A172 (cell line): ENCODE results near the gene WNT7B. TPM values are rescaled to one million over a fixed set of nuclear protein-coding genes. Genes with fewer than 3 reads are reported as not detected.

Source experiments
- DNase-seq: peaks from one replicate; pipeline ENCODE4 v3.0.0-alpha.2; 2015; ENCODE audit warnings: low spot score
- total RNA-seq: library from RNA; depleted of rRNA; stranded (reverse); fragments of >200 nt; shearing (Covaris generic); gene quantifications from 2 replicates; pipeline ENCODE4 v1.2.3, GENCODE V29; 2014

The WNT7B gene
- total RNA-seq, 1 experiment from 2014 or later: 4.5 TPM

DNA sequence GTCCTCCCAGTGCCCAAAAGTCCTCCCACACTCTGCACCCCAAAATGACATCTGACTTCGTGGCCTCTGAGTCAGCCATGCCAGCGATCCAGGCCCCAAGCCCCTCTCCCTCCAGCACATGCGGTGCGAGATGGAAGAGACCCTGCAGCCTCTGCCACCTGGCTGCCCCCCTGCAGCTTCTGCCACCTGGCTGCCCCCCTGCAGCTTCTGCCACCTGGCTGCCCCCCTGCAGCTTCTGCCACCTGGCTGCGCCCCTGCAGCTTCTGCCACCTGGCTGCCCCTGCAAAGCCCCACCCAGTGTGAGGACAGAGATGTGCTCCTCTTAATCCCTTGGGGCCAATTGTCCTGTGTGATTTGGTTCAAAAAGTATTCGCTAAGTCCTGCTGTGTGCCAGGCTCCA is 68.0 kb downstream of the WNT7B start:
- DNase-seq: no peak

GRCh38 chr22:45907996-45908395 is 69.0 kb downstream of the WNT7B start:
- no peak for DNase-seq

DNA sequence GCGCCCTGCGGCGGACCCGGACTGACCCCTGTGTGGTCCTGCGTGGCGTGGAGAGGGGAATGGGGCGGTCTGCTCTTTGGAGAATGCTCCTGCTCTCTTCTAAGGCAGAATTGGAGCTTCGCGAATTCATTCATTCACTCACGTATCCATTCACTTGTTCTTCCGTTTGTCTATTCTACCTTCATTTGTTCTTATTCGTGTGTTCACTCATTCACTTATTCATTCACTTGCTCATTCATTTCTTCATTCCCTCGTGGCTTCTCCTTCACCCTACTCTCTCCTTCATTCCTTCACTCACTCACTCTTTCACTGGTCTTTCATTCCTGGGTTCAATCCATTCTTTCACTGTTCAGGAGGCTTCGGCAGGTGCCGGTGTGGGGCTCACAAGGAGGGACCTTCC is 69.6 kb downstream of the WNT7B start:
- no peak for DNase-seq

- no peak for DNase-seq
Observed at GRCh38 chr22:45906946-45907345, 70.0 kb downstream of the WNT7B start.

- no peak for DNase-seq
Observed at GRCh38 chr22:45905924-45906865, 70.8 kb downstream of the WNT7B start.

DNA sequence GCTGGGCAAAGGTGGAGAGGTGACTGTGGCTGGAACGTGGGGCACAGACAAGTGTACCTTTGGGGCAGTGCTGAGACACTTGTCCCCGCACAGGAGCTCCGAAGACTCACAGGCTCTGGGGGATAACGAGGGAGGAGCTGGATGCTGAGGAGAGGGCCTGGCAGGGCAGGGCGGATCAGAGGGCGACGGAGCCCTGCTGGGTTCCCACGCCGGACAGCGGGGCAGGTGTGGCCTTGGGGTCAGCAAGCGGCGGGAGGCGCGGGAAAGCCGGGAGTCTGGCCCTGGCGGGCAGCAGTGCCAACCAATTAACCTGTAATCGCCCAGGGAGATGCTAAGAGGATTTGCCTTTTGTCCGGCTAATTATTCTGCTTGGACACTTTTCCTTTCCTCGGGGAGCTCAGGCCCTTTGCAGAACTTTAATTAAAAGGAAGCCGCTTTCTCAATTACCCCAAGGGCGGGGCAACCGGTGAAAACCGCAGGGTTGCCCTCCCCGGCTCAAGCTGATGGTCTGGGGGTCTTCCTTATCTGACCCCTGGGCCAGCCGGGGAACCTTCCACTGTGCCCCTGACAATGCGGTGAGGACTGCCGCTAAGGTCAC is 71.5 kb downstream of the WNT7B start:
- no peak for DNase-seq

GRCh38 chr22:45904236-45904635 is 72.7 kb downstream of the WNT7B start:
- DNase-seq: no peak

- peak; percentile 49 for DNase-seq
Observed at GRCh38 chr22:45903355-45904135, 73.4 kb downstream of the WNT7B start.

- DNase-seq: no peak
Observed at GRCh38 chr22:45897736-45898135, 79.2 kb downstream of the WNT7B start.

DNA sequence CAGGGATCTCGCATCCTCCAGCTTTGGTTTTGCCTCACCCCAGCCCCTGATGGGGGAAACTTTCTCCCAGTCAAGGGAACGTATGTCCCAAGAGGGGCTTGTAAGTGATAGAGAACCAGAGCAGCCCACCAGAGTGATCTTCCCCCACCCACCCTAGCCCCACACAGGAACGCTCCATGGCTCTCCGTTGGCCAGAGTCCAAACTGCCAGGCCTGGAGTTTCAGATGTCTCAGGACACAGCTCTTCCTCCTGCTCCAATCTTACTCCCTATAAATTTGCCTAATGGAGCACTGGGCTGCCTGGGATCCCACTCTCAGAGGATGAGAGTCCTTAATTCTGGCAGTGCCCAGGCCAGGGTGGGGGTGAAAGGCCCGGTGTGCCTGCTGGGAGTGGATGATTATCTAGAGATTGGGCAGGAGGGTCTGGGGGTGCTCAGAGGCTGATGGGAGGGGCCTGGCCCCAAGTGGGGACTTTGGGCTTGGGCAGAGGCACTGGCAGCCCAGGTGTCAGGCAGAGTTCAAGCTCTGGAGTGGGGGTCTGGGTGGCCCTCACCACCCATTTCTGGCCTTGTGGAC is 79.9 kb downstream of the WNT7B start:
- no peak for DNase-seq

DNA sequence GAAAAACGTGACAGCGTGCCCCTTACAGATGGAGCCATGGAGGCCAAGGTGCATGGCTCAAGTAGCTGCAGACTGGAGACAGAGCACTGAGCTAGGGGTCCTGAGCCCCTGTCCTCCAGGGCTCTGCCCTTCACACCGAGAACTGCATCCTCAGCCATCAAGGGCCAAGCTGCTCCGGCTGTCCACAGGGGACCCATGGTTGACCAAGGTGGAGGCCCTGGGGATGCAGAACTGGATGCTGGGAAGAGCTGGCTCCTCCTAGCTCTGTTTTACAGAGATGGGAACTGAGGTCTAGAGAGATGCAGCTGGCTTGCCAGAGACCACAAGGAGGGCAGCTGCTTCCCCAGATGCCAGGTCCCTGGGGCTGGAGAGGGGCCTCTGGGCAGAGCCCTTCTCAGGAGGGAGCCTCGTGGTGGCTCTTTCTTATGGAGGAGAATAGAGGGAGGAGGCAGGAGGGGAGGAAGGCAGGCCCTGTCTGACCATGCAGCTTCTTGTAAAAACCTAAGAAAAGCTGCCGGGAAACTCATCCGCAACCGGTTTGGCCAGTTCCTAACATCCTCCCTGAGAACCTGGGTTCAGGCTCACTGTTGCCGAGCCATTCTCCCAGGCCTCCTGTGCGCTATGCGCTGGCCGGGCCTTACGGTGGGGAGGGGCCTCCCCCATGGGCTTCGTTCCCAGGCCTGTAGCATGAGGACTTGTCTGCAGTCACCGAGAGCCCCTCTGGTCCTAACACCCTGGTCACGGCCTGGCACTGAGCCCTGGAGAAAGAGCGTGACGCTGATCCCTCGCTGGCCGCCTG is 80.6 kb downstream of the WNT7B start:
- no peak for DNase-seq

- DNase-seq: no peak
Observed at GRCh38 chr22:45895436-45896152, 81.4 kb downstream of the WNT7B start.

GRCh38 chr22:45893516-45893915 is 83.4 kb downstream of the WNT7B start:
- DNase-seq: no peak

GRCh38 chr22:45892681-45893461 is 84.1 kb downstream of the WNT7B start:
- no peak for DNase-seq

- no peak for DNase-seq
Observed at GRCh38 chr22:45891996-45892621, 84.9 kb downstream of the WNT7B start.

DNA sequence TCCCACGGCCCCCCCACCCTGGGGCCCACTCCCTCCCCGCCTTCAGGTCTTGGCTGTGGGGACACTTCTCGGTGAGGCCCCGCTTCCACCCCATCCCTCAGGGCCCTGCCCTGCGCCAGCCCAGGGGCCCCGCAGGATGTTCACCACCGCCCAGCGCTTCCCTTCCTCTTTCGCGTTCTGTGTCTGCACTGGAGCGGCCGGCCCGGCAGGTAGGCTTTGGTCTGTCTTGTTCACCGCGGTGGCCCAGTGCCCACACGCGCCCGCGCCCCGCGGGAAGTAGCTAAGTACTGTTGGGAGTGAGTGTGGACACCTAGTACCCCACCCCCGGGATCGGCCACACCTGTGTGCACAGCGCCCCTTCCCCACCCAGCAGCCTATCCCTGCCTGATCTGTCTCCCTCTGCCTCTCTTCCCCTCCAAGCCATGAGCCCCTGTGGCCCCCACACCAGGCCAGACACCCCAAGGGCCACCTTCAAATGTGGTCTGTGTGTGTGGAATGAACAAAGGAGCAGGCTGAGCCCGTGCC is 85.4 kb downstream of the WNT7B start:
- no peak for DNase-seq

GRCh38 chr22:45891021-45891421 is 85.9 kb downstream of the WNT7B start:
- no peak for DNase-seq

DNA sequence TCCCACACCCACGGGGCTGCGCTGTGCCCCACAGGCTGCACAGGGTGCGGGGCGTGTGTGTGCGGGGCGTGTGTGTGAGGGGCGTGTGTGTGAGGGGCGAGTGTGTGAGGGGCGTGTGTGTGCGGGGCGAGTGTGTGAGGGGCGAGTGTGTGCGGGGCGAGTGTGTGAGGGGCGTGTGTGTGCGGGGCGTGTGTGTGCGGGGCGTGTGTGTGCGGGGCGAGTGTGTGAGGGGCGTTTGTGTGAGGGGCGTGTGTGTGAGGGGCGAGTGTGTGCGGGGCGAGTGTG is 86.7 kb downstream of the WNT7B start:
- DNase-seq: no peak
